Progenitor cell of endocrine pancreas (in vitro differentiated cells): ENCODE data around the gene LRGUK. TPM values are rescaled to one million over a fixed set of nuclear protein-coding genes. Genes with fewer than 3 reads are reported as not detected.
"Not testable (repeated sequence)": the region's sequence is repeated elsewhere in the genome, so short reads cannot be mapped to it uniquely, and the experiment has no call there.

ENCODE experiments used
- DNase-seq: peaks from one replicate; pipeline ENCODE4 v3.0.0; 2021; ENCODE audit warnings: low spot score; ENCODE audit not compliant: unreplicated experiment
- H3K27ac Mint-ChIP-seq: 2 replicates; pipeline ENCODE4 v1.8.0; 2021; ENCODE audit warnings: mild to moderate bottlenecking, moderate library complexity, mixed read lengths
- H3K27me3 Mint-ChIP-seq: 2 replicates; pipeline ENCODE4 v1.8.0; 2021; ENCODE audit warnings: mixed read lengths
- H3K36me3 Mint-ChIP-seq: 2 replicates; pipeline ENCODE4 v1.8.0; 2022; ENCODE audit warnings: mixed read lengths; ENCODE audit not compliant: insufficient read depth
- H3K4me1 Mint-ChIP-seq: 2 replicates; pipeline ENCODE4 v1.8.0; 2021; ENCODE audit warnings: low read depth, mixed read lengths
- H3K4me3 Mint-ChIP-seq: 2 replicates; pipeline ENCODE4 v1.8.0; 2021; ENCODE audit warnings: low read depth, mild to moderate bottlenecking, moderate library complexity, mixed read lengths
- H3K9me3 Mint-ChIP-seq: 2 replicates; pipeline ENCODE4 v1.8.0; 2021; ENCODE audit warnings: low read depth, mixed read lengths
- CTCF ChIP-seq: fragments of 200-600 bp; sonication (generic); IDR thresholded peaks from one replicate; pipeline ENCODE4 v1.5.0; 2021; ENCODE audit warnings: antibody characterized with exemption, mild to moderate bottlenecking; ENCODE audit not compliant: unreplicated experiment
- total RNA-seq: library from RNA; stranded (reverse); gene quantifications from 2 replicates; pipeline ENCODE4 v1.2.1, GENCODE V29; 2021

LRGUK gene
- total RNA-seq, 1 donor from 2014 or later: 2.6 TPM

GRCh38 chr7:134210227-134210626, 83.1 kb downstream of the LRGUK start:
- TF ChIP-seq CTCF: no peak
- DNase-seq: no peak
- Mint-ChIP-seq H3K4me1 (peaks cover 2% of the 10 kb centered on the region), H3K36me3 (no peaks in the 10 kb centered on the region), H3K27me3 (no peaks in the 10 kb centered on the region), H3K4me3 (no peak overlapping the region), H3K9me3 (no peaks in the 10 kb centered on the region), H3K27ac (no peak overlapping the region)

GRCh38 chr7:134210976-134211663, 84.0 kb downstream of the LRGUK start:
- H3K27me3 Mint-ChIP-seq: no peaks in the 10 kb centered on the region
- DNase-seq: no peak
- TF ChIP-seq CTCF: no peak
- H3K36me3 Mint-ChIP-seq: no peaks in the 10 kb centered on the region
- no peak overlapping the region for H3K27ac Mint-ChIP-seq
- H3K9me3 Mint-ChIP-seq: no peaks in the 10 kb centered on the region
- peaks cover 2% of the 10 kb centered on the region for H3K4me1 Mint-ChIP-seq
- no peak overlapping the region for H3K4me3 Mint-ChIP-seq

- Mint-ChIP-seq H3K27me3 (no peaks in the 10 kb centered on the region), H3K9me3 (no peaks in the 10 kb centered on the region), H3K36me3 (no peaks in the 10 kb centered on the region), H3K27ac (no peak overlapping the region), H3K4me1 (peaks cover 2% of the 10 kb centered on the region), H3K4me3 (no peak overlapping the region)
- TF ChIP-seq CTCF: no peak
- no peak for DNase-seq
These were observed 84.7 kb downstream of the LRGUK start for GRCh38 chr7:134211817-134212216.

- H3K27me3 Mint-ChIP-seq: no peaks in the 10 kb centered on the region
- no peak overlapping the region for H3K4me3 Mint-ChIP-seq
- no peak for DNase-seq
- H3K27ac Mint-ChIP-seq: no peak overlapping the region
- H3K9me3 Mint-ChIP-seq: no peaks in the 10 kb centered on the region
- H3K36me3 Mint-ChIP-seq: no peaks in the 10 kb centered on the region
- TF ChIP-seq CTCF: no peak
- peaks cover 2% of the 10 kb centered on the region for H3K4me1 Mint-ChIP-seq
These were observed 85.7 kb downstream of the LRGUK start for GRCh38 chr7:134212576-134213546.

GRCh38 chr7:134220236-134220635, 93.1 kb downstream of the LRGUK start:
- no peak for TF ChIP-seq CTCF
- no peaks in the 10 kb centered on the region for H3K36me3 Mint-ChIP-seq

GRCh38 chr7:134231296-134231695, 104.2 kb downstream of the LRGUK start:
- H3K27me3 Mint-ChIP-seq, H3K36me3 Mint-ChIP-seq, DNase-seq, H3K27ac Mint-ChIP-seq, H3K4me1 Mint-ChIP-seq, H3K4me3 Mint-ChIP-seq: not testable (repeated sequence)
- H3K9me3 Mint-ChIP-seq: peaks cover 14% of the 10 kb centered on the region

More at GRCh38 chr7:134220236-134220635, 93.1 kb downstream of the LRGUK start:
- Mint-ChIP-seq H3K9me3 (no peaks in the 10 kb centered on the region), H3K4me1 (no peaks in the 10 kb centered on the region), H3K27me3 (no peaks in the 10 kb centered on the region), H3K27ac (no peak overlapping the region), H3K4me3 (no peak overlapping the region)
- DNase-seq: no peak
